Retinal pigment epithelial cell (primary cell): ENCODE measurements around the gene CNOT6.

Experiments used
- DNase-seq: peaks from one replicate; pipeline ENCODE4 v3.0.0-alpha.2; 2010; ENCODE audit warnings: low read depth
- H3K4me3 ChIP-seq: 2 replicates; pipeline ENCODE4 v1.5.1; 2011; ENCODE audit warnings: mild to moderate bottlenecking, low read length, control low read depth, moderate library complexity
- TF ChIP-seq, protein P1 (sequence below): conservative IDR thresholded peaks from 2 replicates; pipeline ENCODE4 v1.5.1; 2011; ENCODE audit warnings: low read depth, low read length, control low read depth, inconsistent platforms

The CNOT6 gene

DNA sequence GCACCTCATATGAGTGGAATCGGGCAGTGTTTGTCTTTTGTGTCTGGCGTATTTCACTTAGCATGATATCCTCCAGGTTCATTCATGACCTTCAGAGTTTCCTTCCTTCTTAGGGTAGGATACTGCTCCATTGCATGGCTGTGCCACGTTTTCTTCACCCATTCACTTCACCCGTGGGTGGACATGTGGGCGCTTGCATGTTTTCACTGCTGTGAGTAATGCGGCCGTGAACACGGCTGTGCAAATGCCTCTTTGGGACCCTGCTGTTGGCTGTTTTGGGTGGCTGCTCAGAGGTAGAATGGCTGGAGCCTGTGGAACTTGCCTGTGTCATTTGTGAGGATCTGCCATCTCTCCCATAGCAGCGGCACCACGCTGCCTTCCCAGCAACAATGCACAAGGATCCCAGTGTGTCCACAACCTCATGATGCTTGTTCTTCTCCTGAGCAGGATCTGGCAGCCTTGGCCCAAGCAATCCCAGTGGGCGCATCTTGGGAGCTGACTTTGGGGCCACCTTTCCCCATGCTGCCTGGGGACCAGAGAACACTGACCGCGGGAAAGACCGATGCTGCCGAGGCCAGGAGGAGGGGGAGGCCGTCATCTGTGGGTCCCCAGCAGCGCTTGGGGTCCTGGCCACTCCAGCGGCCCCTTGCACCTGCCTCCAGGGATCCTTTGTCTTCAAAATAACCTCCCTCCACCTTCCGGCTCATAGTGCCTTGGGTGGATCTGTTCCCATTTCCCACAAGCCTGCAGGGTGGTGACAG is 99.4 kb downstream of the CNOT6 start:
- no peak for DNase-seq

GRCh38 chr5:180594311-180595045 is 100.3 kb downstream of the CNOT6 start:
- no peak for DNase-seq
- TF ChIP-seq, protein P1, sequence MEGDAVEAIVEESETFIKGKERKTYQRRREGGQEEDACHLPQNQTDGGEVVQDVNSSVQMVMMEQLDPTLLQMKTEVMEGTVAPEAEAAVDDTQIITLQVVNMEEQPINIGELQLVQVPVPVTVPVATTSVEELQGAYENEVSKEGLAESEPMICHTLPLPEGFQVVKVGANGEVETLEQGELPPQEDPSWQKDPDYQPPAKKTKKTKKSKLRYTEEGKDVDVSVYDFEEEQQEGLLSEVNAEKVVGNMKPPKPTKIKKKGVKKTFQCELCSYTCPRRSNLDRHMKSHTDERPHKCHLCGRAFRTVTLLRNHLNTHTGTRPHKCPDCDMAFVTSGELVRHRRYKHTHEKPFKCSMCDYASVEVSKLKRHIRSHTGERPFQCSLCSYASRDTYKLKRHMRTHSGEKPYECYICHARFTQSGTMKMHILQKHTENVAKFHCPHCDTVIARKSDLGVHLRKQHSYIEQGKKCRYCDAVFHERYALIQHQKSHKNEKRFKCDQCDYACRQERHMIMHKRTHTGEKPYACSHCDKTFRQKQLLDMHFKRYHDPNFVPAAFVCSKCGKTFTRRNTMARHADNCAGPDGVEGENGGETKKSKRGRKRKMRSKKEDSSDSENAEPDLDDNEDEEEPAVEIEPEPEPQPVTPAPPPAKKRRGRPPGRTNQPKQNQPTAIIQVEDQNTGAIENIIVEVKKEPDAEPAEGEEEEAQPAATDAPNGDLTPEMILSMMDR = no peak
- H3K4me3 ChIP-seq = no peak overlapping the region

More for the DNA sequence above, 99.4 kb downstream of the CNOT6 start:
- TF ChIP-seq, protein P1 = no peak
- no peak overlapping the region for H3K4me3 ChIP-seq

DNA sequence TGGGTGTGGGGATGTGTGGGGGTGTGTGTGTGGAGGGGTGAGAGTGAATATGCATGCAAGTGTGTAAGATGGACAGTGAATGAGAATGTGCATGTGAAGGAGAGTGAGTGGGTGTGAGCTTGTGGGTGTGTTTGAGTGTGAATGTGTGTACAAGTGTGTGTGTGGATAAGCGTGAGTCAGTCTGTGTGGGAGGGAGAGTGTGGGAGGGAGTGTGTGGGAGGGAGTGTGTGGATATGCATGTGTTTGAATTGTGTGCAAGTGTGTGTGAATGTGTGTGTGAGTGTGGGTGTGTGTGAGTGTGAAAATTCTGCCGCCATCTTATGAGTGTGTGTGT is 100.8 kb downstream of the CNOT6 start:
- H3K4me3 ChIP-seq = no peak overlapping the region
- TF ChIP-seq, protein P1 = no peak
- no peak for DNase-seq

DNA sequence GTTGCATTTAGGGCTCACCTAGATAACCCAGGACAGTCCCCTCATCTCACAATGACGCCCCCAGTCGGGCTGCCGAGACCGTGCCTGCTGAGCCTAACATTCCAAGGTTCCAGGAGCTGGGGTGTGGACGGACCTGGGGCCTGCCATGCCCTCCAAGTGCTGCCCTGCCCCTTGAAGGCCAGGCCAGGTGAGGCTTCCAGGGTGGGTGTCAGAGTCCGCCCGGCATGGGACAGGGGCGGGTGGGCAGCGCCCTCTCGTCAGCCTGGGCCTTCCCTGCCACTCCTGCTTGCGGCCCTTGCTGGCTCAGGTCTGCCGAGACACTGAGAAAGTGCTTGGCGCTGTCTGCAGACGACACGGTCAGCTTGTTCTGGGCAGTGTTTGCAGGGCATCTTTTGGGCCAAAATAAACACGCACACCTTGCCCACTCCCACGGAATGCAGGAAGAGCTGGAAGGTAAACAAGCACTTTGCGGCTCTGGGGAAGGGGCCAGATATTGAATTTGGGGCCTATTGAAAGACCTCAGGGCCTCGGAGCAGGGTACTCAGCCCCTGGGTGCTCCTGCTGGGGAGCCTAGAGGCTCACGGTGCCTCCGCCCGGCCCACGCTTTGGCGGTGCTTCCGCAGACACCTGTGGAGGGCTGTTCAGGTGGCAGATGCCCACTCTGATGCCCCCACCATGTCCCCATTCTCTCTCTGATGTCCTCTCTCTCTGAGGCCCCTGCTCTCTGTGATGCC is 101.4 kb downstream of the CNOT6 start:
- DNase-seq = no peak
- TF ChIP-seq, protein P1 = no peak
- no peak overlapping the region for H3K4me3 ChIP-seq

DNA sequence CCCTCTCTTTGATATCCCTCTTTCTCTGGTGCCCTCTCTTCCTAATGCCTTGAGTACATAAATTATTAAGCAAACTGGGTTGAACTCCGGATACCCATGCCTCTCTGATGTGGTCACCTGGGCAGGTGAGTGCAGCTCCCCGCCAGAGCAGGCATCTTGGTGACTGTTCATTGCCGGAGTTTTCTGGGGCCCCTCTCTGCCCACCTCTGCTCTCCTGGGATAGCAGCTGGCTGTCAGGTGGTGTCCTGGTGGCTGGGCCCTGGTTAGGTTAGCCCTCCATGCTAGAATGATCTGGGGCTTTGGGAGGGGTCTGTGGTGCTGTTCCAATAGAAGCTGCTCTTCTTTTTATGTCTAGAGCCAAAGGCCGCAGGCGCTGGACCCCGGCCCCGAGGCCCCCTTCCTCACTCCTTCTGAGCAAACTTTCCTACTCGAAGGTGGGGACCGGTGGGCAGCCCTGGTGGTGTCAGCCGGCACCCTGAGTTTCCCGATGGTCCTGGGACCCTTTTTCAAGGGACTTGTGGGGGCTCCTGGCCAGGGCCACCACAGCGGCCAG is 102.0 kb downstream of the CNOT6 start:
- no peak for DNase-seq
- TF ChIP-seq, protein P1 = no peak

GRCh38 chr5:180596668-180597231 is 102.6 kb downstream of the CNOT6 start:
- H3K4me3 ChIP-seq = no peak overlapping the region
- TF ChIP-seq, protein P1 = no peak
- no peak for DNase-seq

More for the DNA sequence above, 102.0 kb downstream of the CNOT6 start:
- H3K4me3 ChIP-seq = no peak overlapping the region
